Thyroid gland (tissue), 4 donors: ENCODE data around the gene GNS.

Experiments
- CTCF ChIP-seq, 6 experiments: fragments of 200-600 bp in 3 of 6; fragments of 450-650 bp in 3 of 6; sonication (generic) in 3 of 6; IDR thresholded peaks; one replicate each; pipeline ENCODE4 v1.5.1; 2016 to 2019; ENCODE audit warnings: antibody characterized with exemption in 6 of 6, mild to moderate bottlenecking in 2 of 6, inconsistent platforms in 1 of 6, moderate library complexity in 1 of 6
- POLR2A ChIP-seq, 2 donors: fragments of 450-650 bp; IDR thresholded peaks; one replicate each; pipeline ENCODE4 v1.6.1; 2017; ENCODE audit warnings: antibody characterized with exemption in 2 of 2, mild to moderate bottlenecking in 2 of 2, moderate library complexity in 1 of 2

GRCh38 chr12:64723630-64724029, 35.6 kb downstream of the GNS start:
- TF ChIP-seq CTCF (IDR thresholded peaks at IDR 0.05) (no peak), POLR2A (IDR thresholded peaks at IDR 0.05) (no peak)
